Prostate gland (tissue), 2 donors: ENCODE measurements around the gene ZNF841. TPM values are rescaled to one million over a fixed set of nuclear protein-coding genes. Genes with fewer than 3 reads are reported as not detected.
"Not testable (repeated sequence)": the region's sequence is repeated elsewhere in the genome, so short reads cannot be mapped to it uniquely, and the experiment has no call there.

Experiments used
- DNase-seq: peaks from one replicate; pipeline ENCODE4 v3.0.0-alpha.2; 2019; ENCODE audit warnings: low spot score
- H3K27ac ChIP-seq, 2 donors: fragments of 200-600 bp; sonication (generic); 2 replicates each; pipeline ENCODE4 v1.5.1; 2017 to 2019
- H3K27me3 ChIP-seq: fragments of 200-600 bp; sonication (generic); replicated peaks from 2 replicates; pipeline ENCODE4 v1.5.1; 2019; ENCODE audit not compliant: insufficient read depth
- H3K36me3 ChIP-seq, 2 donors: fragments of 200-600 bp; sonication (generic); 1 replicate in 1 of 2; 2 replicates in 1 of 2; pipeline versions ENCODE4 v1.5.1 to v1.8.1; 2017 to 2019
- H3K4me1 ChIP-seq: fragments of 200-600 bp; sonication (generic); replicated peaks from 2 replicates; pipeline ENCODE4 v1.5.1; 2019
- H3K4me3 ChIP-seq, 2 donors: fragments of 200-600 bp; sonication (generic); 2 replicates each; pipeline ENCODE4 v1.5.1; 2017 to 2019
- H3K9me3 ChIP-seq: fragments of 200-600 bp; sonication (generic); 2 replicates; pipeline ENCODE4 v1.5.1; 2017
- CTCF ChIP-seq, 4 experiments: fragments of 200-600 bp in 2 of 4; fragments of 450-650 bp in 2 of 4; sonication (generic) in 2 of 4; IDR thresholded peaks; 1 replicate in 3 of 4; 2 replicates in 1 of 4; pipeline ENCODE4 v1.5.1; 2016 to 2019; ENCODE audit warnings: antibody characterized with exemption in 4 of 4, mild to moderate bottlenecking in 2 of 4, moderate library complexity in 2 of 4
- POLR2A ChIP-seq: fragments of 450-650 bp; IDR thresholded peaks from one replicate; pipeline ENCODE4 v1.6.1; 2016; ENCODE audit warnings: antibody characterized with exemption, mild to moderate bottlenecking
- POLR2AphosphoS5 ChIP-seq: sonication (generic); formaldehyde crosslinking; IDR thresholded peaks from one replicate; pipeline ENCODE4 v1.6.1; 2017; ENCODE audit warnings: antibody characterized with exemption
- WGBS: methylation state at CpG from one replicate; pipeline ENCODE4 v1.1.5; 2018; 5-methylcytosine and 5-hydroxymethylcytosine counted together
- intact Hi-C: fragments of 100-400 bp; cut with DNase I; formaldehyde crosslinking; loops from one replicate; pipeline ENCODE4 v1.14.2; 2022
- small RNA-seq, 2 donors: library from RNA; depleted of rRNA; stranded (forward); fragments of <200 nt; gene quantifications; one replicate each; pipeline ENCODE3, GENCODE V24; 2016
- total RNA-seq, 2 donors: library from RNA; depleted of rRNA; stranded (reverse); fragments of >200 nt; gene quantifications; one replicate each; pipeline ENCODE4 v1.1.0, GENCODE V29; 2016

ZNF841 gene
- total RNA-seq, 2 donors from 2014 or later: 24.6 to 34.3 TPM

GRCh38 chr19:52028027-52028779 lies 67.4 kb downstream of the ZNF841 start, which contains the start of gene ZNF614:
Gene ZNF614, minus strand, starts transcription at chr19:52028379. Its CDS starts 2,634 bp downstream, at chr19:52025745.
- WGBS: under 1% methylated on average over 53 of the region's 53 CpGs

GRCh38 chr19:52026255-52026990 lies 69.1 kb downstream of the ZNF841 start:
- H3K4me1 ChIP-seq, intact Hi-C loops, H3K27me3 ChIP-seq, H3K36me3 ChIP-seq, H3K9me3 ChIP-seq: not testable (repeated sequence)
- DNase-seq: peak; percentile 22
- Histone ChIP-seq H3K27ac (peak overlapping the region; percentile 91 to 97), H3K4me3 (peak overlapping the region in 1 of 2 donors; percentile 69)
- 61% methylated on average over 15 of the region's 15 CpGs for WGBS

More at GRCh38 chr19:52028027-52028779, 67.4 kb downstream of the ZNF841 start, which contains the start of gene ZNF614:
- no peaks in the 10 kb centered on the region for H3K27me3 ChIP-seq
- H3K4me3 ChIP-seq: peak within 1 kb of the TSS; percentile 69 to 73
- H3K9me3 ChIP-seq: no peaks in the 10 kb centered on the region
- peak within 1 kb of the TSS; percentile 91 to 97 for H3K27ac ChIP-seq
- DNase-seq: peak; percentile 85
- H3K36me3 ChIP-seq: no peaks in the 10 kb centered on the region
- TF ChIP-seq CTCF (IDR thresholded peaks at IDR 0.05) (no peak), POLR2AphosphoS5 (peak; percentile 88), POLR2A (peak; percentile 27)
- no peaks in the 10 kb centered on the region for H3K4me1 ChIP-seq
- intact Hi-C loops: loop anchor here (2.0 kb wide), 1 partner anchor 21 kb away; the partner anchor contains the start of gene ZNF432

- DNase-seq, H3K36me3 ChIP-seq, intact Hi-C loops, H3K27me3 ChIP-seq, H3K9me3 ChIP-seq, H3K4me1 ChIP-seq, H3K4me3 ChIP-seq: not testable (repeated sequence)
- peak overlapping the region in 1 of 2 donors; percentile 91 for H3K27ac ChIP-seq
- 67% methylated on average over 4 of the region's 4 CpGs for WGBS
Measured at GRCh38 chr19:52024478-52024877, 71.1 kb downstream of the ZNF841 start.

GRCh38 chr19:52022193-52022592 lies 73.4 kb downstream of the ZNF841 start:
- H3K4me1 ChIP-seq: no peaks in the 10 kb centered on the region
- H3K36me3 ChIP-seq: peaks cover 10 to 12% of the 10 kb centered on the region in 2 donors
- no peaks in the 10 kb centered on the region for H3K9me3 ChIP-seq
- H3K27ac ChIP-seq: no peak overlapping the region
- intact Hi-C loops: no loop called here
- no peak for DNase-seq
- H3K4me3 ChIP-seq: no peak overlapping the region
- WGBS: 98% methylated on average over 15 of the region's 15 CpGs
- TF ChIP-seq CTCF (IDR thresholded peaks at IDR 0.05) (no peak), POLR2A (no peak), POLR2AphosphoS5 (no peak)
- no peaks in the 10 kb centered on the region for H3K27me3 ChIP-seq

GRCh38 chr19:52020506-52020905 lies 75.1 kb downstream of the ZNF841 start:
- no peaks in the 10 kb centered on the region for H3K4me1 ChIP-seq
- H3K9me3 ChIP-seq: no peaks in the 10 kb centered on the region
- H3K27ac ChIP-seq: no peak overlapping the region
- 87% methylated on average over 4 of the region's 4 CpGs for WGBS
- H3K27me3 ChIP-seq: no peaks in the 10 kb centered on the region
- no peak overlapping the region for H3K4me3 ChIP-seq
- H3K36me3 ChIP-seq: peaks cover 14 to 21% of the 10 kb centered on the region in 2 donors
- DNase-seq: no peak
- intact Hi-C loops: no loop called here
- TF ChIP-seq POLR2A (no peak), POLR2AphosphoS5 (no peak), CTCF (IDR thresholded peaks at IDR 0.05) (no peak)

Small RNAs within 50 kb of the gene (small RNA-seq; reads per million reads assigned to genes)
- 0 to 0.30 reads per million in 2 donors for gene RPL37P23

Other genes with a start within 250 kb of the ZNF841 start
- 10 to 100 TPM; 23.8 to 78.2 TPM for gene ZNF577, start 207.8 kb downstream of the ZNF841 start, total RNA-seq
- 10 to 100 TPM; 26.5 to 33.5 TPM for gene ZNF649, start 190.7 kb downstream of the ZNF841 start, total RNA-seq
- 10 to 100 TPM; 15.4 to 17.0 TPM for gene ZNF613, start 168.3 kb downstream of the ZNF841 start, total RNA-seq
- 10 to 100 TPM; 31.3 to 34.6 TPM for gene ZNF350, start 108.9 kb downstream of the ZNF841 start, total RNA-seq
- 10 to 100 TPM; 29.4 to 35.8 TPM for gene ZNF615, start 87.6 kb downstream of the ZNF841 start, total RNA-seq
- 10 to 100 TPM; 12.7 to 15.4 TPM for gene ZNF614, start 67.4 kb downstream of the ZNF841 start, total RNA-seq
- gene ZNF432, start 46.9 kb downstream of the ZNF841 start, total RNA-seq: 10 to 100 TPM in 1 of 2 donors, 1 to 10 TPM in 1; 9.3 to 38.6 TPM
- gene ZNF616, start 44.2 kb upstream of the ZNF841 start, total RNA-seq: 10 to 100 TPM in 1 of 2 donors, 1 to 10 TPM in 1; 9.1 to 13.7 TPM
- 10 to 100 TPM; 14.1 to 19.9 TPM for gene ZNF836, start 75.9 kb upstream of the ZNF841 start, total RNA-seq
- gene PPP2R1A, start 94.3 kb upstream of the ZNF841 start, total RNA-seq: 100 to 1,000 TPM; 265 to 358 TPM
- 10 to 100 TPM; 12.9 to 13.0 TPM for gene ZNF766, start 173.8 kb upstream of the ZNF841 start, total RNA-seq
- gene ZNF480, start 201.4 kb upstream of the ZNF841 start, total RNA-seq: 10 to 100 TPM in 1 of 2 donors, 1 to 10 TPM in 1; 6.4 to 10.8 TPM
- gene ZNF610, start 240.5 kb upstream of the ZNF841 start, total RNA-seq: 1 to 10 TPM; 5.5 to 9.9 TPM